ENCODE data around the gene ZDHHC20.

GRCh38 chr13:21330126-21330861 lies 128.8 kb downstream of the ZDHHC20 start:
- TF ChIP-seq YY1 (IDR thresholded peaks at IDR 0.05; ENCODE audit: low read depth) = no peak
- TF ChIP-seq, protein P1, sequence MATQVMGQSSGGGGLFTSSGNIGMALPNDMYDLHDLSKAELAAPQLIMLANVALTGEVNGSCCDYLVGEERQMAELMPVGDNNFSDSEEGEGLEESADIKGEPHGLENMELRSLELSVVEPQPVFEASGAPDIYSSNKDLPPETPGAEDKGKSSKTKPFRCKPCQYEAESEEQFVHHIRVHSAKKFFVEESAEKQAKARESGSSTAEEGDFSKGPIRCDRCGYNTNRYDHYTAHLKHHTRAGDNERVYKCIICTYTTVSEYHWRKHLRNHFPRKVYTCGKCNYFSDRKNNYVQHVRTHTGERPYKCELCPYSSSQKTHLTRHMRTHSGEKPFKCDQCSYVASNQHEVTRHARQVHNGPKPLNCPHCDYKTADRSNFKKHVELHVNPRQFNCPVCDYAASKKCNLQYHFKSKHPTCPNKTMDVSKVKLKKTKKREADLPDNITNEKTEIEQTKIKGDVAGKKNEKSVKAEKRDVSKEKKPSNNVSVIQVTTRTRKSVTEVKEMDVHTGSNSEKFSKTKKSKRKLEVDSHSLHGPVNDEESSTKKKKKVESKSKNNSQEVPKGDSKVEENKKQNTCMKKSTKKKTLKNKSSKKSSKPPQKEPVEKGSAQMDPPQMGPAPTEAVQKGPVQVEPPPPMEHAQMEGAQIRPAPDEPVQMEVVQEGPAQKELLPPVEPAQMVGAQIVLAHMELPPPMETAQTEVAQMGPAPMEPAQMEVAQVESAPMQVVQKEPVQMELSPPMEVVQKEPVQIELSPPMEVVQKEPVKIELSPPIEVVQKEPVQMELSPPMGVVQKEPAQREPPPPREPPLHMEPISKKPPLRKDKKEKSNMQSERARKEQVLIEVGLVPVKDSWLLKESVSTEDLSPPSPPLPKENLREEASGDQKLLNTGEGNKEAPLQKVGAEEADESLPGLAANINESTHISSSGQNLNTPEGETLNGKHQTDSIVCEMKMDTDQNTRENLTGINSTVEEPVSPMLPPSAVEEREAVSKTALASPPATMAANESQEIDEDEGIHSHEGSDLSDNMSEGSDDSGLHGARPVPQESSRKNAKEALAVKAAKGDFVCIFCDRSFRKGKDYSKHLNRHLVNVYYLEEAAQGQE (IDR thresholded peaks at IDR 0.05; ENCODE audit: low read depth) = no peak
- TF ChIP-seq TEAD4 (IDR thresholded peaks at IDR 0.05) = no peak
- no peak for TF ChIP-seq RAD21 (IDR thresholded peaks at IDR 0.05; ENCODE audit: low read depth)
- TF ChIP-seq CEBPB (IDR thresholded peaks at IDR 0.05) = no peak
- TF ChIP-seq MAX (IDR thresholded peaks at IDR 0.05) = no peak

Measured in Ishikawa (cell line).